Liver (tissue), 9 donors: ENCODE data around the gene NCAPH2. TPM values are rescaled to one million over a fixed set of nuclear protein-coding genes. Genes with fewer than 3 reads are reported as not detected.

Source experiments
- DNase-seq: peaks from one replicate; pipeline ENCODE4 v3.0.0-alpha.2; 2017; ENCODE audit warnings: low spot score
- H3K27ac ChIP-seq, 2 donors: one replicate each; pipeline ENCODE4 v1.7.0; 2013; ENCODE audit warnings: inconsistent platforms in 2 of 2, low read length in 2 of 2, control low read depth in 1 of 2, low read depth in 1 of 2, mild to moderate bottlenecking in 1 of 2
- H3K27me3 ChIP-seq, 4 donors: one replicate each; pipeline versions ENCODE4 v1.6.1 to v1.7.0; 2013; ENCODE audit warnings: low read length in 3 of 4, inconsistent platforms in 1 of 4, mild to moderate bottlenecking in 1 of 4, moderate library complexity in 1 of 4; ENCODE audit not compliant: control insufficient read depth in 4 of 4, insufficient read depth in 4 of 4
- H3K36me3 ChIP-seq, 4 donors: one replicate each; pipeline versions ENCODE4 v1.6.1 to v1.7.0; 2013; ENCODE audit warnings: low read length in 3 of 4, mild to moderate bottlenecking in 3 of 4, low read depth in 1 of 4, moderate library complexity in 1 of 4; ENCODE audit not compliant: control insufficient read depth in 4 of 4, insufficient read depth in 3 of 4
- H3K4me1 ChIP-seq, 4 donors: one replicate each; pipeline versions ENCODE4 v1.6.1 to v1.7.0; 2013; ENCODE audit warnings: low read length in 3 of 4, mild to moderate bottlenecking in 3 of 4, moderate library complexity in 1 of 4; ENCODE audit not compliant: control insufficient read depth in 4 of 4, insufficient read depth in 4 of 4
- H3K4me3 ChIP-seq, 3 donors: one replicate each; pipeline versions ENCODE4 v1.6.1 to v1.7.0; 2013; ENCODE audit warnings: low read length in 3 of 3, control low read depth in 1 of 3, low read depth in 1 of 3, mild to moderate bottlenecking in 1 of 3
- H3K9ac ChIP-seq, 2 donors: one replicate each; pipeline ENCODE4 v1.7.0; 2013; ENCODE audit warnings: low read length in 2 of 2, mild to moderate bottlenecking in 2 of 2, moderate library complexity in 2 of 2, control low read depth in 1 of 2, low read depth in 1 of 2
- H3K9me3 ChIP-seq, 4 donors: one replicate each; pipeline versions ENCODE4 v1.6.1 to v1.7.0; 2013; ENCODE audit warnings: low read length in 3 of 4; ENCODE audit not compliant: control insufficient read depth in 4 of 4
- CTCF ChIP-seq: fragments of 150-350 bp; IDR thresholded peaks from 2 replicates; pipeline ENCODE4 v1.5.1; 2017; ENCODE audit warnings: improper control_type of control experiment, low read depth, low read length; ENCODE audit not compliant: missing input control
- EGR1 ChIP-seq, 2 donors: IDR thresholded peaks; 2 replicates each; pipeline ENCODE4 v1.6.1; 2016 to 2018; ENCODE audit warnings: antibody characterized with exemption in 2 of 2, low read depth in 2 of 2
- FOXA2 ChIP-seq: IDR thresholded peaks from 2 replicates; pipeline ENCODE4 v1.6.1; 2016; ENCODE audit warnings: antibody characterized with exemption
- GABPA ChIP-seq, 2 donors: IDR thresholded peaks in 1 of 2; conservative IDR thresholded peaks in 1 of 2; 2 replicates each; pipeline ENCODE4 v1.6.1; 2016; ENCODE audit warnings: antibody characterized with exemption in 2 of 2, mild to moderate bottlenecking in 1 of 2, moderate library complexity in 1 of 2
- HNF4A ChIP-seq, 2 donors: conservative IDR thresholded peaks; 2 replicates each; pipeline ENCODE4 v1.6.1; 2016; ENCODE audit warnings: antibody characterized with exemption in 2 of 2, mild to moderate bottlenecking in 2 of 2
- HNF4G ChIP-seq: IDR thresholded peaks from 2 replicates; pipeline ENCODE4 v1.6.1; 2016; ENCODE audit warnings: antibody characterized with exemption
- JUND ChIP-seq, 2 donors: IDR thresholded peaks; 2 replicates each; pipeline ENCODE4 v1.6.1; 2016; ENCODE audit warnings: antibody characterized with exemption in 2 of 2
- MAX ChIP-seq: IDR thresholded peaks from 2 replicates; pipeline ENCODE4 v1.6.1; 2016; ENCODE audit warnings: antibody characterized with exemption
- NR2F2 ChIP-seq: IDR thresholded peaks from 2 replicates; pipeline ENCODE4 v1.6.1; 2016; ENCODE audit warnings: antibody characterized with exemption
- RAD21 ChIP-seq, 2 donors: IDR thresholded peaks; 2 replicates each; pipeline ENCODE4 v1.6.1; 2016; ENCODE audit warnings: antibody characterized with exemption in 2 of 2, mild to moderate bottlenecking in 2 of 2
- REST ChIP-seq: IDR thresholded peaks from 2 replicates; pipeline ENCODE4 v1.6.1; 2016; ENCODE audit warnings: antibody characterized with exemption, mild to moderate bottlenecking
- RXRA ChIP-seq, 2 donors: IDR thresholded peaks; 2 replicates each; pipeline ENCODE4 v1.6.1; 2017 to 2018; ENCODE audit warnings: antibody characterized with exemption in 2 of 2, mild to moderate bottlenecking in 1 of 2
- SP1 ChIP-seq: IDR thresholded peaks from 2 replicates; pipeline ENCODE4 v1.6.1; 2018; ENCODE audit warnings: antibody characterized with exemption, mild to moderate bottlenecking
- YY1 ChIP-seq: IDR thresholded peaks from 2 replicates; pipeline ENCODE4 v1.6.1; 2016; ENCODE audit warnings: antibody characterized with exemption, mild to moderate bottlenecking
- ZBTB33 ChIP-seq: IDR thresholded peaks from 2 replicates; pipeline ENCODE4 v1.6.1; 2016; ENCODE audit warnings: antibody characterized with exemption
- WGBS: extraction: QIAGEN DNeasy Blood & Tissue Kit; methylation state at CpG from one replicate; pipeline ENCODE4 v1.1.7; 2013; 5-methylcytosine and 5-hydroxymethylcytosine counted together
- polyA plus RNA-seq, 2 donors: library from polyadenylated mRNA; stranded (reverse) in 1 of 2; unstranded in 1 of 2; fragments of 200-250 nt in 1 of 2; fragments of >200 nt in 1 of 2; fragmentation: Nextera tagmentation in 1 of 2; extraction: Ambion mirVana in 1 of 2; gene quantifications; one replicate each; pipeline versions ENCODE4 v1.2.1 to v1.2.3, GENCODE V29; 2013 to 2015
- total RNA-seq, 2 donors: library from RNA; depleted of rRNA; stranded (reverse); fragments of >200 nt; gene quantifications; one replicate each; pipeline ENCODE4 v1.2.3, GENCODE V29; 2014
- donor health status: healthy.
- donor health status: healthy.
- donor health status: healthy.
- donor health status: healthy.
- donor health status: healthy.

The NCAPH2 gene
- total and polyA plus RNA-seq, 4 donors, result 12.0 to 30.8 (median 13.9) TPM

GRCh38 chr22:50546326-50547262 is 38.6 kb downstream of the NCAPH2 start:
- TF ChIP-seq HNF4A (conservative IDR thresholded peaks at IDR 0.05) (no peak), ZBTB33 (no peak), NR2F2 (no peak), CTCF (no peak), SP1 (no peak), HNF4G (no peak), YY1 (no peak), REST (no peak), GABPA (IDR thresholded peaks at IDR 0.05 in 1 of 2, conservative IDR thresholded peaks at IDR 0.05 in 1 of 2) (no peak), RAD21 (IDR thresholded peaks at IDR 0.05) (no peak), RXRA (IDR thresholded peaks at IDR 0.05) (no peak), JUND (IDR thresholded peaks at IDR 0.05) (no peak), EGR1 (IDR thresholded peaks at IDR 0.05; ENCODE audit: low read depth in 2 of 2) (no peak), MAX (no peak), FOXA2 (no peak)
- H3K4me1 ChIP-seq, result peaks cover 0 to 13% (median 9%) of the 10 kb centered on the region in 4 donors
- H3K4me3 ChIP-seq, result no peak overlapping the region
- no peak for DNase-seq
- H3K27ac ChIP-seq, result no peak overlapping the region
- whole genome bisulfite sequencing, result 74% methylated on average over 78 of the region's 78 CpGs
- H3K36me3 ChIP-seq, result no peaks in the 10 kb centered on the region
- no peak overlapping the region for H3K9ac ChIP-seq
- no peaks in the 10 kb centered on the region for H3K27me3 ChIP-seq
- no peaks in the 10 kb centered on the region for H3K9me3 ChIP-seq
